Liver (tissue), 9 donors: ENCODE measurements around the gene GPBP1. TPM values are rescaled to one million over a fixed set of nuclear protein-coding genes. Genes with fewer than 3 reads are reported as not detected.

Experiments
- DNase-seq: peaks from one replicate; pipeline ENCODE4 v3.0.0-alpha.2; 2017; ENCODE audit warnings: low spot score
- H3K27ac ChIP-seq, 2 donors: one replicate each; pipeline ENCODE4 v1.7.0; 2013; ENCODE audit warnings: inconsistent platforms in 2 of 2, low read length in 2 of 2, control low read depth in 1 of 2, low read depth in 1 of 2, mild to moderate bottlenecking in 1 of 2
- H3K27me3 ChIP-seq, 4 donors: one replicate each; pipeline versions ENCODE4 v1.6.1 to v1.7.0; 2013; ENCODE audit warnings: low read length in 3 of 4, inconsistent platforms in 1 of 4, mild to moderate bottlenecking in 1 of 4, moderate library complexity in 1 of 4; ENCODE audit not compliant: control insufficient read depth in 4 of 4, insufficient read depth in 4 of 4
- H3K36me3 ChIP-seq, 4 donors: one replicate each; pipeline versions ENCODE4 v1.6.1 to v1.7.0; 2013; ENCODE audit warnings: low read length in 3 of 4, mild to moderate bottlenecking in 3 of 4, low read depth in 1 of 4, moderate library complexity in 1 of 4; ENCODE audit not compliant: control insufficient read depth in 4 of 4, insufficient read depth in 3 of 4
- H3K4me1 ChIP-seq, 4 donors: one replicate each; pipeline versions ENCODE4 v1.6.1 to v1.7.0; 2013; ENCODE audit warnings: low read length in 3 of 4, mild to moderate bottlenecking in 3 of 4, moderate library complexity in 1 of 4; ENCODE audit not compliant: control insufficient read depth in 4 of 4, insufficient read depth in 4 of 4
- H3K4me3 ChIP-seq, 3 donors: one replicate each; pipeline versions ENCODE4 v1.6.1 to v1.7.0; 2013; ENCODE audit warnings: low read length in 3 of 3, control low read depth in 1 of 3, low read depth in 1 of 3, mild to moderate bottlenecking in 1 of 3
- H3K9ac ChIP-seq, 2 donors: one replicate each; pipeline ENCODE4 v1.7.0; 2013; ENCODE audit warnings: low read length in 2 of 2, mild to moderate bottlenecking in 2 of 2, moderate library complexity in 2 of 2, control low read depth in 1 of 2, low read depth in 1 of 2
- H3K9me3 ChIP-seq, 4 donors: one replicate each; pipeline versions ENCODE4 v1.6.1 to v1.7.0; 2013; ENCODE audit warnings: low read length in 3 of 4; ENCODE audit not compliant: control insufficient read depth in 4 of 4
- CTCF ChIP-seq: fragments of 150-350 bp; IDR thresholded peaks from 2 replicates; pipeline ENCODE4 v1.5.1; 2017; ENCODE audit warnings: improper control_type of control experiment, low read depth, low read length; ENCODE audit not compliant: missing input control
- EGR1 ChIP-seq, 2 donors: IDR thresholded peaks; 2 replicates each; pipeline ENCODE4 v1.6.1; 2016 to 2018; ENCODE audit warnings: antibody characterized with exemption in 2 of 2, low read depth in 2 of 2
- FOXA1 ChIP-seq: IDR thresholded peaks from 2 replicates; pipeline ENCODE4 v1.6.1; 2016; ENCODE audit warnings: antibody characterized with exemption
- FOXA2 ChIP-seq: IDR thresholded peaks from 2 replicates; pipeline ENCODE4 v1.6.1; 2016; ENCODE audit warnings: antibody characterized with exemption
- JUND ChIP-seq, 2 donors: IDR thresholded peaks; 2 replicates each; pipeline ENCODE4 v1.6.1; 2016; ENCODE audit warnings: antibody characterized with exemption in 2 of 2
- NR2F2 ChIP-seq: IDR thresholded peaks from 2 replicates; pipeline ENCODE4 v1.6.1; 2016; ENCODE audit warnings: antibody characterized with exemption
- RAD21 ChIP-seq, 2 donors: IDR thresholded peaks; 2 replicates each; pipeline ENCODE4 v1.6.1; 2016; ENCODE audit warnings: antibody characterized with exemption in 2 of 2, mild to moderate bottlenecking in 2 of 2
- RXRA ChIP-seq, 2 donors: IDR thresholded peaks; 2 replicates each; pipeline ENCODE4 v1.6.1; 2017 to 2018; ENCODE audit warnings: antibody characterized with exemption in 2 of 2, mild to moderate bottlenecking in 1 of 2
- SP1 ChIP-seq: IDR thresholded peaks from 2 replicates; pipeline ENCODE4 v1.6.1; 2018; ENCODE audit warnings: antibody characterized with exemption, mild to moderate bottlenecking
- TAF1 ChIP-seq: conservative IDR thresholded peaks from 2 replicates; pipeline ENCODE4 v1.6.1; 2016; ENCODE audit warnings: antibody characterized with exemption, mild to moderate bottlenecking
- ZBTB33 ChIP-seq: IDR thresholded peaks from 2 replicates; pipeline ENCODE4 v1.6.1; 2016; ENCODE audit warnings: antibody characterized with exemption
- WGBS: extraction: QIAGEN DNeasy Blood & Tissue Kit; methylation state at CpG from one replicate; pipeline ENCODE4 v1.1.7; 2013; 5-methylcytosine and 5-hydroxymethylcytosine counted together
- polyA plus RNA-seq, 2 donors: library from polyadenylated mRNA; stranded (reverse) in 1 of 2; unstranded in 1 of 2; fragments of 200-250 nt in 1 of 2; fragments of >200 nt in 1 of 2; fragmentation: Nextera tagmentation in 1 of 2; extraction: Ambion mirVana in 1 of 2; gene quantifications; one replicate each; pipeline versions ENCODE4 v1.2.1 to v1.2.3, GENCODE V29; 2013 to 2015
- total RNA-seq, 2 donors: library from RNA; depleted of rRNA; stranded (reverse); fragments of >200 nt; gene quantifications; one replicate each; pipeline ENCODE4 v1.2.3, GENCODE V29; 2014
- TF ChIP-seq, protein P1 (sequence below): IDR thresholded peaks from 2 replicates; pipeline ENCODE4 v1.6.1; 2016; ENCODE audit warnings: antibody characterized with exemption, mild to moderate bottlenecking
- TF ChIP-seq, protein P2 (sequence below): IDR thresholded peaks from 2 replicates; pipeline ENCODE4 v1.6.1; 2016; ENCODE audit warnings: antibody characterized with exemption
- TF ChIP-seq, protein P3 (sequence below): IDR thresholded peaks from 2 replicates; pipeline ENCODE4 v1.6.1; 2016; ENCODE audit warnings: antibody characterized with exemption
- donor health status: healthy.
- donor health status: healthy.
- donor health status: healthy.
- donor health status: healthy.
- donor health status: healthy.

GPBP1 gene
- total and polyA plus RNA-seq, 4 donors = 13.6 to 30.8 (median 24.6) TPM

GRCh38 chr5:57219386-57219785 lies 45.5 kb downstream of the GPBP1 start:
- no peaks in the 10 kb centered on the region for H3K9me3 ChIP-seq
- no peak overlapping the region for H3K4me3 ChIP-seq
- DNase-seq = no peak
- WGBS = 49% methylated on average over 4 of the region's 4 CpGs
- H3K36me3 ChIP-seq = peaks cover 2 to 16% (median 5%) of the 10 kb centered on the region in 4 donors
- TF ChIP-seq TAF1 (no peak), SP1 (no peak), RXRA (IDR thresholded peaks at IDR 0.05) (no peak), ZBTB33 (no peak), FOXA2 (no peak), EGR1 (IDR thresholded peaks at IDR 0.05; ENCODE audit: low read depth in 2 of 2) (no peak), RAD21 (IDR thresholded peaks at IDR 0.05) (no peak), JUND (IDR thresholded peaks at IDR 0.05) (no peak)
- TF ChIP-seq, protein P1, sequence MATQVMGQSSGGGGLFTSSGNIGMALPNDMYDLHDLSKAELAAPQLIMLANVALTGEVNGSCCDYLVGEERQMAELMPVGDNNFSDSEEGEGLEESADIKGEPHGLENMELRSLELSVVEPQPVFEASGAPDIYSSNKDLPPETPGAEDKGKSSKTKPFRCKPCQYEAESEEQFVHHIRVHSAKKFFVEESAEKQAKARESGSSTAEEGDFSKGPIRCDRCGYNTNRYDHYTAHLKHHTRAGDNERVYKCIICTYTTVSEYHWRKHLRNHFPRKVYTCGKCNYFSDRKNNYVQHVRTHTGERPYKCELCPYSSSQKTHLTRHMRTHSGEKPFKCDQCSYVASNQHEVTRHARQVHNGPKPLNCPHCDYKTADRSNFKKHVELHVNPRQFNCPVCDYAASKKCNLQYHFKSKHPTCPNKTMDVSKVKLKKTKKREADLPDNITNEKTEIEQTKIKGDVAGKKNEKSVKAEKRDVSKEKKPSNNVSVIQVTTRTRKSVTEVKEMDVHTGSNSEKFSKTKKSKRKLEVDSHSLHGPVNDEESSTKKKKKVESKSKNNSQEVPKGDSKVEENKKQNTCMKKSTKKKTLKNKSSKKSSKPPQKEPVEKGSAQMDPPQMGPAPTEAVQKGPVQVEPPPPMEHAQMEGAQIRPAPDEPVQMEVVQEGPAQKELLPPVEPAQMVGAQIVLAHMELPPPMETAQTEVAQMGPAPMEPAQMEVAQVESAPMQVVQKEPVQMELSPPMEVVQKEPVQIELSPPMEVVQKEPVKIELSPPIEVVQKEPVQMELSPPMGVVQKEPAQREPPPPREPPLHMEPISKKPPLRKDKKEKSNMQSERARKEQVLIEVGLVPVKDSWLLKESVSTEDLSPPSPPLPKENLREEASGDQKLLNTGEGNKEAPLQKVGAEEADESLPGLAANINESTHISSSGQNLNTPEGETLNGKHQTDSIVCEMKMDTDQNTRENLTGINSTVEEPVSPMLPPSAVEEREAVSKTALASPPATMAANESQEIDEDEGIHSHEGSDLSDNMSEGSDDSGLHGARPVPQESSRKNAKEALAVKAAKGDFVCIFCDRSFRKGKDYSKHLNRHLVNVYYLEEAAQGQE = no peak
- TF ChIP-seq, protein P2, sequence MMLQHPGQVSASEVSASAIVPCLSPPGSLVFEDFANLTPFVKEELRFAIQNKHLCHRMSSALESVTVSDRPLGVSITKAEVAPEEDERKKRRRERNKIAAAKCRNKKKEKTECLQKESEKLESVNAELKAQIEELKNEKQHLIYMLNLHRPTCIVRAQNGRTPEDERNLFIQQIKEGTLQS = no peak
- TF ChIP-seq, protein P3, sequence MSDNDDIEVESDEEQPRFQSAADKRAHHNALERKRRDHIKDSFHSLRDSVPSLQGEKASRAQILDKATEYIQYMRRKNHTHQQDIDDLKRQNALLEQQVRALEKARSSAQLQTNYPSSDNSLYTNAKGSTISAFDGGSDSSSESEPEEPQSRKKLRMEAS = no peak
- no peaks in the 10 kb centered on the region for H3K27me3 ChIP-seq
- no peak overlapping the region for H3K27ac ChIP-seq
- H3K9ac ChIP-seq = no peak overlapping the region
- peaks cover 2 to 11% (median 6%) of the 10 kb centered on the region in 4 donors for H3K4me1 ChIP-seq

GRCh38 chr5:57221049-57221568 lies 47.2 kb downstream of the GPBP1 start:
- Histone ChIP-seq H3K9ac (no peak overlapping the region), H3K36me3 (peaks cover 1 to 2% (median 2%) of the 10 kb centered on the region in 4 donors), H3K27ac (no peak overlapping the region), H3K4me3 (no peak overlapping the region), H3K27me3 (no peaks in the 10 kb centered on the region), H3K4me1 (peaks cover 2 to 11% (median 6%) of the 10 kb centered on the region in 4 donors), H3K9me3 (no peaks in the 10 kb centered on the region)
- 73% methylated on average over 2 of the region's 2 CpGs for WGBS
- TF ChIP-seq CTCF = peak; percentile 98
- TF ChIP-seq RAD21 (IDR thresholded peaks at IDR 0.05) = peak; percentile 94 to 95
- TF ChIP-seq NR2F2 = no peak
- no peak for TF ChIP-seq FOXA1
- DNase-seq = no peak
